HepG2 (cell line): Measurements from ENCODE around the gene DEFB125. TPM values are rescaled to one million over a fixed set of nuclear protein-coding genes. Genes with fewer than 3 reads are reported as not detected.

Experiments
- ARHGAP35 ChIP-seq: sonication (generic); formaldehyde crosslinking; IDR thresholded peaks from 2 replicates; pipeline ENCODE4 v1.9.0; 2022; ENCODE audit warnings: mild to moderate bottlenecking, inconsistent platforms, moderate library complexity, missing genetic modification reagents, borderline replicate concordance
- CBX1 ChIP-seq: IDR thresholded peaks from one replicate; pipeline ENCODE4 v1.6.1; 2016; ENCODE audit warnings: antibody characterized with exemption, low read depth
- FOXK2 ChIP-seq: fragments of 450-650 bp; IDR thresholded peaks from 2 replicates; pipeline ENCODE4 v1.6.1; 2016
- GLI4 ChIP-seq: sonication (generic); formaldehyde crosslinking; IDR thresholded peaks from 2 replicates; pipeline ENCODE4 v1.5.1; 2020; ENCODE audit warnings: missing genetic modification reagents, mild to moderate bottlenecking, moderate library complexity, borderline replicate concordance
- IRX3 ChIP-seq: sonication (generic); formaldehyde crosslinking; IDR thresholded peaks from 2 replicates; pipeline ENCODE4 v1.8.1; 2023; ENCODE audit warnings: mild to moderate bottlenecking, low read depth, missing genetic modification reagents, borderline replicate concordance
- LCORL ChIP-seq, 2 experiments: fragments of 450-650 bp in 1 of 2; sonication (generic) in 1 of 2; formaldehyde crosslinking in 1 of 2; IDR thresholded peaks; 2 replicates each; pipeline versions ENCODE4 v1.5.0 to v1.6.1; 2017 to 2020; ENCODE audit warnings: antibody characterized with exemption in 1 of 2, missing genetic modification reagents in 1 of 2
- REPIN1 ChIP-seq: sonication (generic); formaldehyde crosslinking; IDR thresholded peaks from 2 replicates; pipeline ENCODE4 v1.8.0; 2022; ENCODE audit warnings: missing genetic modification reagents, low read depth, mild to moderate bottlenecking, borderline replicate concordance
- ZBTB7B ChIP-seq: sonication (generic); formaldehyde crosslinking; IDR thresholded peaks from 2 replicates; pipeline ENCODE4 v1.4.0; 2020; ENCODE audit warnings: missing genetic modification reagents
- ZKSCAN1 ChIP-seq: fragments of 150-350 bp; IDR thresholded peaks from 2 replicates; pipeline ENCODE4 v1.6.1; 2014; ENCODE audit warnings: low read length
- ZNF143 ChIP-seq: sonication (generic); formaldehyde crosslinking; IDR thresholded peaks from 2 replicates; pipeline ENCODE4 v1.4.0; 2020; ENCODE audit warnings: missing genetic modification reagents
- ZNF256 ChIP-seq: sonication (generic); formaldehyde crosslinking; conservative IDR thresholded peaks from 2 replicates; pipeline ENCODE4 v1.4.0; 2020; ENCODE audit warnings: missing genetic modification reagents
- ZNF563 ChIP-seq: sonication (generic); formaldehyde crosslinking; IDR thresholded peaks from 2 replicates; pipeline ENCODE4 v1.8.0; 2022; ENCODE audit warnings: mild to moderate bottlenecking, moderate library complexity, missing genetic modification reagents
- ZNF878 ChIP-seq: sonication (generic); formaldehyde crosslinking; IDR thresholded peaks from 2 replicates; pipeline ENCODE4 v1.8.1; 2023; ENCODE audit warnings: mild to moderate bottlenecking, missing genetic modification reagents, moderate library complexity
- polyA plus RNA-seq, 8 experiments: library from polyadenylated mRNA; depleted of rRNA in 3 of 8; stranded (reverse) in 7 of 8; unstranded in 1 of 8; fragments of >200 nt; fragmentation: Illumina TruSeq in 4 of 8; extraction: Trizol in 4 of 8; gene quantifications; 2 replicates each; pipeline versions ENCODE4 v1.2.1 to v1.2.3, GENCODE V29; 2011 to 2016; ENCODE audit warnings: low read depth in 4 of 8, missing spikeins in 1 of 8, mixed read lengths in 1 of 8; ENCODE audit not compliant: insufficient read depth in 1 of 8
- total RNA-seq, 5 experiments: library from RNA; depleted of rRNA; stranded (reverse); fragments of >200 nt; fragmentation: Illumina TruSeq; extraction: Trizol; gene quantifications; 2 replicates each; pipeline ENCODE4 v1.2.3, GENCODE V29; 2016; ENCODE audit warnings: low read depth in 1 of 5
- TF ChIP-seq, protein P1 (sequence below): sonication (generic); formaldehyde crosslinking; IDR thresholded peaks from 2 replicates; pipeline ENCODE4 v1.4.0; 2020; ENCODE audit warnings: missing genetic modification reagents
- TF ChIP-seq, protein P2 (sequence below): IDR thresholded peaks from 2 replicates; pipeline ENCODE4 v1.6.1; 2016; ENCODE audit warnings: low read depth
- TF ChIP-seq, protein P3 (sequence below): sonication (generic); formaldehyde crosslinking; IDR thresholded peaks from 2 replicates; pipeline ENCODE4 v1.8.1; 2023; ENCODE audit warnings: mild to moderate bottlenecking, inconsistent platforms, moderate library complexity, missing genetic modification reagents, borderline replicate concordance
- TF ChIP-seq, protein P4 (sequence below): sonication (generic); formaldehyde crosslinking; IDR thresholded peaks from 2 replicates; pipeline ENCODE4 v1.8.0; 2022; ENCODE audit warnings: mild to moderate bottlenecking, missing genetic modification reagents, borderline replicate concordance
- TF ChIP-seq, protein P5 (sequence below): sonication (generic); formaldehyde crosslinking; IDR thresholded peaks from 2 replicates; pipeline ENCODE4 v1.5.0; 2020; ENCODE audit warnings: missing genetic modification reagents

The DEFB125 gene
- total and polyA plus RNA-seq, 2 of the 13 experiments (the other 11 are each of a cell fraction or from before 2014, with no cell fraction given): not detected

DNA sequence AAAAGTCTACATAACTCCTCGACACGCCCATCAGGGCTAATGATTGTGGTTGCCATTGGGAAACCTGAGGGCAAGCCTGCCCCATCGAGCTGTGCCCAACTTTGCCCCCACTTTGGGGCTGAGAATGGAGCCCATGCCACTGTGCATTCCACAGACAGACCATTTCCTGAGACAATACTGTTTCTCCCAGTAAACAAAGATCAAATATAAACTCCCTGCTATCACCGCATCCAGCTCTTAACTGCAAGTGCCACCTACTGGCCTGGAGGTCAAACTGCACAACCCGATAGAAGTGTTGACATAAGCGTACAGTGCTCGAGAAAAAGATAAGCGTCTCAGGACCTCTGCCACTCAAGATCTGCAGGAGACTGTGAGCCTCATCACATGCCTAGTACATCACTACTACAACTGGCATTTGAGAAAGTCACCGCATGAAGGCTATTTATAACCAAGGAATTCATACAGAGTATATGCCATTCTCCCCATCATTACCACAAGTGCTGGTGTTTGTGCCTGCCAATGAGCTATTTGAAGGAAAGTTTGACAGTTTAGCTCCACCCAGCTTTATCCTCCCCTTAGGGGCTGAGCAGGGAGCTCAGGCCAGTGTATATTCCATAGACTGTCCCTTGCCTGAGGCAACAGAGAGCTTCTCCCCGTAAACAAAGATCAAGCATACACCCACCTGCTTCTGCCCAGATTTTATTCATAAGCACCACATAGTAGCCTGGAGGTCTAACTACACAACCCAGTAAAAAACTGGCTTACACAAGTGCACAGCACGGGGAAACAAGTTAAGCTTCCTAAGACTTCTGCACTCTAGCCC, 50.4 kb downstream of the DEFB125 start (continued):
- TF ChIP-seq, protein P1, sequence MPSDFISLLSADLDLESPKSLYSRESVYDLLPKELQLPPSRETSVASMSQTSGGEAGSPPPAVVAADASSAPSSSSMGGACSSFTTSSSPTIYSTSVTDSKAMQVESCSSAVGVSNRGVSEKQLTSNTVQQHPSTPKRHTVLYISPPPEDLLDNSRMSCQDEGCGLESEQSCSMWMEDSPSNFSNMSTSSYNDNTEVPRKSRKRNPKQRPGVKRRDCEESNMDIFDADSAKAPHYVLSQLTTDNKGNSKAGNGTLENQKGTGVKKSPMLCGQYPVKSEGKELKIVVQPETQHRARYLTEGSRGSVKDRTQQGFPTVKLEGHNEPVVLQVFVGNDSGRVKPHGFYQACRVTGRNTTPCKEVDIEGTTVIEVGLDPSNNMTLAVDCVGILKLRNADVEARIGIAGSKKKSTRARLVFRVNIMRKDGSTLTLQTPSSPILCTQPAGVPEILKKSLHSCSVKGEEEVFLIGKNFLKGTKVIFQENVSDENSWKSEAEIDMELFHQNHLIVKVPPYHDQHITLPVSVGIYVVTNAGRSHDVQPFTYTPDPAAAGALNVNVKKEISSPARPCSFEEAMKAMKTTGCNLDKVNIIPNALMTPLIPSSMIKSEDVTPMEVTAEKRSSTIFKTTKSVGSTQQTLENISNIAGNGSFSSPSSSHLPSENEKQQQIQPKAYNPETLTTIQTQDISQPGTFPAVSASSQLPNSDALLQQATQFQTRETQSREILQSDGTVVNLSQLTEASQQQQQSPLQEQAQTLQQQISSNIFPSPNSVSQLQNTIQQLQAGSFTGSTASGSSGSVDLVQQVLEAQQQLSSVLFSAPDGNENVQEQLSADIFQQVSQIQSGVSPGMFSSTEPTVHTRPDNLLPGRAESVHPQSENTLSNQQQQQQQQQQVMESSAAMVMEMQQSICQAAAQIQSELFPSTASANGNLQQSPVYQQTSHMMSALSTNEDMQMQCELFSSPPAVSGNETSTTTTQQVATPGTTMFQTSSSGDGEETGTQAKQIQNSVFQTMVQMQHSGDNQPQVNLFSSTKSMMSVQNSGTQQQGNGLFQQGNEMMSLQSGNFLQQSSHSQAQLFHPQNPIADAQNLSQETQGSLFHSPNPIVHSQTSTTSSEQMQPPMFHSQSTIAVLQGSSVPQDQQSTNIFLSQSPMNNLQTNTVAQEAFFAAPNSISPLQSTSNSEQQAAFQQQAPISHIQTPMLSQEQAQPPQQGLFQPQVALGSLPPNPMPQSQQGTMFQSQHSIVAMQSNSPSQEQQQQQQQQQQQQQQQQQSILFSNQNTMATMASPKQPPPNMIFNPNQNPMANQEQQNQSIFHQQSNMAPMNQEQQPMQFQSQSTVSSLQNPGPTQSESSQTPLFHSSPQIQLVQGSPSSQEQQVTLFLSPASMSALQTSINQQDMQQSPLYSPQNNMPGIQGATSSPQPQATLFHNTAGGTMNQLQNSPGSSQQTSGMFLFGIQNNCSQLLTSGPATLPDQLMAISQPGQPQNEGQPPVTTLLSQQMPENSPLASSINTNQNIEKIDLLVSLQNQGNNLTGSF (CRISPR knock-in tag): 0 out of 2 replicates have a peak, but pooled peaks have one; percentile 58
- TF ChIP-seq FOXK2: 0 out of 2 replicates have a peak, but pooled peaks have one; percentile 15
- TF ChIP-seq IRX3: no peak
- TF ChIP-seq, protein P2, sequence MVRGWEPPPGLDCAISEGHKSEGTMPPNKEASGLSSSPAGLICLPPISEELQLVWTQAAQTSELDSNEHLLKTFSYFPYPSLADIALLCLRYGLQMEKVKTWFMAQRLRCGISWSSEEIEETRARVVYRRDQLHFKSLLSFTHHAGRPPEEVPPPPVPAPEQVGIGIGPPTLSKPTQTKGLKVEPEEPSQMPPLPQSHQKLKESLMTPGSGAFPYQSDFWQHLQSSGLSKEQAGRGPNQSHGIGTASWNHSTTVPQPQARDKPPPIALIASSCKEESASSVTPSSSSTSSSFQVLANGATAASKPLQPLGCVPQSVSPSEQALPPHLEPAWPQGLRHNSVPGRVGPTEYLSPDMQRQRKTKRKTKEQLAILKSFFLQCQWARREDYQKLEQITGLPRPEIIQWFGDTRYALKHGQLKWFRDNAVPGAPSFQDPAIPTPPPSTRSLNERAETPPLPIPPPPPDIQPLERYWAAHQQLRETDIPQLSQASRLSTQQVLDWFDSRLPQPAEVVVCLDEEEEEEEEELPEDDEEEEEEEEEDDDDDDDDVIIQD (CRISPR knock-in tag): peak; percentile 83
- no peak for TF ChIP-seq GLI4
- TF ChIP-seq ARHGAP35 (CRISPR knock-in tag): no peak
- peak; percentile 53; the same call in 1 of the 2 replicates for TF ChIP-seq REPIN1 (CRISPR knock-in tag)
- TF ChIP-seq, protein P3, sequence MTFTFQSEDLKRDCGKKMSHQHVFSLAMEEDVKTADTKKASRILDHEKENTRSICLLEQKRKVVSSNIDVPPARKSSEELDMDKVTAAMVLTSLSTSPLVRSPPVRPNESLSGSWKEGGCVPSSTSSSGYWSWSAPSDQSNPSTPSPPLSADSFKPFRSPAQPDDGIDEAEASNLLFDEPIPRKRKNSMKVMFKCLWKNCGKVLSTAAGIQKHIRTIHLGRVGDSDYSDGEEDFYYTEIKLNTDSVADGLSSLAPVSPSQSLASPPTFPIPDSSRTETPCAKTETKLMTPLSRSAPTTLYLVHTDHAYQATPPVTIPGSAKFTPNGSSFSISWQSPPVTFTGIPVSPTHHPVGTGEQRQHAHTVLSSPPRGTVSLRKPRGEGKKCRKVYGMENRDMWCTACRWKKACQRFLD (CRISPR knock-in tag): 0 out of 2 replicates have a peak, but pooled peaks have one; percentile 43
- TF ChIP-seq ZKSCAN1: no peak
- TF ChIP-seq, protein P4, sequence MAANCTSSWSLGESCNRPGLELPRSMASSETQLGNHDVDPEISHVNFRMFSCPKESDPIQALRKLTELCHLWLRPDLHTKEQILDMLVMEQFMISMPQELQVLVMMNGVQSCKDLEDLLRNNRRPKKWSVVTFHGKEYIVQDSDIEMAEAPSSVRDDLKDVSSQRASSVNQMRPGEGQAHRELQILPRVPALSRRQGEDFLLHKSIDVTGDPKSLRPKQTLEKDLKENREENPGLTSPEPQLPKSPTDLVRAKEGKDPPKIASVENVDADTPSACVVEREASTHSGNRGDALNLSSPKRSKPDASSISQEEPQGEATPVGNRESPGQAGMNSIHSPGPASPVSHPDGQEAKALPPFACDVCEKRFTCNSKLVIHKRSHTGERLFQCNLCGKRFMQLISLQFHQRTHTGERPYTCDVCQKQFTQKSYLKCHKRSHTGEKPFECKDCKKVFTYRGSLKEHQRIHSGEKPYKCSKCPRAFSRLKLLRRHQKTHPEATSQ: peak; percentile 57; the same call in 1 of the 2 replicates
- TF ChIP-seq LCORL (IDR thresholded peaks at IDR 0.05): no peak
- peak; percentile 55; the same call in 1 of the 2 replicates for TF ChIP-seq LCORL (CRISPR knock-in tag; IDR thresholded peaks at IDR 0.05)
- TF ChIP-seq ZNF143 (CRISPR knock-in tag): no peak
- peak; percentile 8; the same call in 1 of the 2 replicates for TF ChIP-seq ZBTB7B (CRISPR knock-in tag)
- peak; percentile 70 for TF ChIP-seq CBX1
- TF ChIP-seq, protein P5, sequence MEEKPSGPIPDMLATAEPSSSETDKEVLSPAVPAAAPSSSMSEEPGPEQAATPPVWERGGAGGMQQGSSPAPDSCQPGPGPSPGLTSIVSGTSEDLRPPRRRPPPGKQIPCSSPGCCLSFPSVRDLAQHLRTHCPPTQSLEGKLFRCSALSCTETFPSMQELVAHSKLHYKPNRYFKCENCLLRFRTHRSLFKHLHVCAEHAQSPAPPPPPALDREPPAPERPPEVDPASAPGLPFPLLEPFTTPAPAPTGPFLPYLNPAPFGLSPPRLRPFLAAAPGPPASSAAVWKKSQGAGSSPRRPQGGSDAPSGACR (CRISPR knock-in tag): peak; percentile 79; the same call in 1 of the 2 replicates
- 0 out of 2 replicates have a peak, but pooled peaks have one; percentile 54 for TF ChIP-seq ZNF256 (CRISPR knock-in tag)
- peak; percentile 43; the same call in 1 of the 2 replicates for TF ChIP-seq ZNF563
- peak; percentile 55; the same call in 1 of the 2 replicates for TF ChIP-seq ZNF878 (CRISPR knock-in tag)
